ENCODE results near the gene RXRB.

Gene RXRB

GRCh38 chr6:33176906-33177305 lies 23.6 kb downstream of the RXRB start:
- no peak for DNase-seq (ENCODE audit: low read depth)

DNA sequence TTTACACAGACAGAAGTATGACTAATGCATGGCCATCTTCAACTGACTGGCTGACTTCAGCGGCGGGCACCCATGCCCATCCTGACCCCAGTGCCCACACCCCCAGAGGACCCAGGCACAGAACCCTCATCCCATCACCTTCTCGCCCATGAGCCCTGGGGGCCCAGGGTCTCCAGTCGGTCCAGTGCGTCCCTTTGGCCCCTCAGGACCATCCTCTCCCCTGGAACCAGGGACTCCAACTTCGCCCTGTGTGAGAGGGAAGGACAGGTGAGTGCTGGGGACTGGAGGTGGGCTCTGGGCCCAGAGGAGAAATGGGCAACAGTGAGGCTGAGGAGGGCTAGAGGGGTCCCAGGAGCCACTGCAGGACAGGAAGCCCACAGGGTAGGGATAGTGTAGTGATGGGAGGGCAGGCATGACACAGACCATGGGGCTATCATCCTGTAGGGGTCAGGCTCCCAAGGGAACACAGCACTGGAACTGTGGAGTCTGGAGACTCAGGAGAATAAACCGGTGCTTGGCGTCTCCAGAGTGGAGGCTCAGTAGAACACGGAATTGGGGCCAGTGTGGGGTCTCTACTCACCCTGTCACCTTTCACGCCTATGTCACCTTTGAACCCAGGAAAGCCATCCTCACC lies 24.9 kb downstream of the RXRB start:
- no peak for DNase-seq (ENCODE audit: low read depth)

DNA sequence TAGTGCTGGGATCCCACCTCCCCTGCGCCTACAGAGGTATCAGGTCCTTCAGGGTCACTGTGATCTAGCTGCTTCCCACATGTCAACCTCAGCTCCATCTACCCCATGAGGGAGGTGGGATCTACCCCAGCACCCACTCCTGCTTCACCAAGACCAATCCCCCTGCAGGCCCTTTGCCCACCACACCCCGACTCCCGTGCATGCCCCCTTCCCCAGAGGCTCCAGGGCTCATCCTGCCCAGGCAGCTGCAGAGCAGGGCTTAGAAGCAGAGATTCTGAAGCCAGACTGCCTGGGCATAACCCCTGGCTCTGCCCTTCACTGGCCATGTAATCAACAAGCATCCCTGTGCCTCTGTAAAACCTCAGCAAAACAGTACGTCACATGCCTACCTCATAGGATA lies 25.7 kb downstream of the RXRB start:
- no peak for DNase-seq (ENCODE audit: low read depth)

DNA sequence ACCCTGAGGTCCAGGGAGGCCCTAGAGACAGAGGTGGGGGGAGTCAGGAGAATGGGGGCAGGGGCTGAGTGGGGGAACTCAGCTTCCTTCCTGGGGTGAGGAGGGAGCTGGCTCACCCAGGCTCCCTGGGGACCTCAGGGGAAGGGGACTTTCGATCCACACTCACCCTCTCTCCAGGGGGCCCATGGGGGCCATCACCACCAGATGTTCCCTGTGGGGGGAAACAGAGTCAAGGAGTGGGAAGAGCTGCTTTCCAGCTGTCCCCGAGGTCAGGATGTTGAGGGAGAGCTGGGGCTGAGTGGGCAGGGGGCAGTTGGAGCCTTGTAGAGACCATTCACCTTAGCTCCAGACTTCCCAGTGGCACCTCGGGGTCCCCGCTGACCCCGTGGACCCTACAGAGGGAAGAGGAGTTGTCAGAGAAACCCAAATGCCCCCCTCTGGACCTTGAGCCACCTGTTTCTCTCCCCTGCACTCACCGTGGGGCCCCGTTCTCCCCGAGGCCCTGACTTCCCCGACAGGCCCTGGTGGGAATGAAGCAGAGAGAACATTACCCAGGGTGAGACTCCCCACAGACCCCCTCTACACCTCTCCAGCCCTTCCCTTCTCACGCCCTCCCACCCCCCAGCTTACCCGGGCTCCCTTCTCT lies 26.8 kb downstream of the RXRB start:
- DNase-seq (ENCODE audit: low read depth), result no peak

GRCh38 chr6:33172688-33173534 lies 27.6 kb downstream of the RXRB start:
- DNase-seq (ENCODE audit: low read depth), result no peak

DNA sequence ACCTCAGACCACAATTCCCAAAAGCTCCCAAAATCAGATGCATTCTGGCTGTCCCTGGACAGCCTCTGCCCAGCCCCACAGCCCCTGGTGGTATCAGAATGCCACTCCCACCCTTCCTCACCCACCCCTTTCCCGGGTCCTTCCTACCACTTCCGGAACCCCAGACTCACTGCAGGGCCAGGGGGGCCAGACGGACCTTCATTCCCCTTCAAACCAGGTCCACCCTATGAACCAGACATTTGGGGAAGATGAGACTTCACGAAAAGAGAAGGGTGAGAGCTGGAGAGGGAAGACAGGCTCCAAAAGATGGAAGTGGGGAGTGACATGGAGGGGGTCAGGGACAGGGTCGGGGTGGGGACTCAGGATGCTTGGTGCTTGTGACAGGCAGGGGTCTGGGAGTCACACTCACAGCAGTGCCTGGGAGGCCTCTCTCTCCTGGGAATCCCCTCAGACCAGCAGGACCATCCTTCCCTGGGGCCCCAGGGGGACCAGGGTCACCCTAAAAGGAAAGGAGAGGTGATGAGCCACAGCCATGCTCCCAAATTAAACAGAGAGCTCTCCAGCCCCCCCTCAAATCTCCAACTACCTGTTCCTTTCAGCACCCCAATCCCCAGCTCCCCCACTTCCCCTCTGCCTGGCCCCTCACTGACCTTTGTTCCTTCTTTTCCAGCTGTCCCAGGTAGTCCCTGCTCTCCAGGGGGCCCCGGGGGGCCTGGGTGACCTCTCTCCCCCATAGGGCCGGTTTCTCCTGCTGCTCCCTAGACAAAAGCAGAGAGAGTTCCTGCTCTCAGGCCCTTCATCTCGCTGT lies 28.4 kb downstream of the RXRB start:
- no peak for DNase-seq (ENCODE audit: low read depth)

DNA sequence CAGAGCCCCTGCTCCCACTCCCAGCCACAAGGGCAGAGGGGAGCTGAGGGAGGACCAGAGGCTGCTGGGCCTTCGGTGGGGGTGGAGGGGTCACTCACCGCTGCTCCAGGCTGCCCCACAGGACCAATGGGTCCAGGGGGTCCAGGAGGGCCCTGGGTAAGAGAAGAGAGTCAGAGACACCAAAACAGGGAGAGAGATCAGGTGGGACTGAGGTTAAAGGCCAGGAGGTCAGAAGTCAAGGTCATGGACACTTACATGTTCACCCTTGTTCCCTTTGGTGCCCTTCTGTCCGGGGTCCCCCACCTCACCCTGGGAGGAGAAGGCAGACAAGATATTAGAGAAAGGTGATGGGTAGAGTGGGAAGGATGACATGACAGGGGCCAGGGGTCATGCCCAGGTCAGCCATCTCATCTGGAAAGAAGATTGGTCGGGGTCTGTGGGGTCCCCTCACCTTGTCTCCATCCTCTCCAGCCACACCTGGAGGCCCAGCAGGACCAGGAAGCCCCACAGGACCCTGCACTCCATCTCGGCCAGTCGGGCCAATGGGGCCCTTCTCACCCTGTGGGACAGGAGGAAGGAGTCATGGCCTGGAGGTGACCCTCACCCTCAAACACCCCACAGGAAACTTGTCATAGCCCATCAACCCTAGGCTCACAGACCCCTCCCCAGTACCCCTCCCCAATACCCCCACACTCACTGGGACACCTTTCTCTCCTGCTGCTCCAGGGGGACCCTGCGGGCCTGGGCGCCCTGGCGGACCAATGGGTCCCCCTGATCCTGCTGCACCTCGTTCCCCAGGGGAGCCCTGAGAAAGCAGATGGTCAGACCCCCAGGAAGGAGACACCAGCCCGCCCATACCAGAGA lies 29.2 kb downstream of the RXRB start:
- no peak for DNase-seq (ENCODE audit: low read depth)

- DNase-seq (ENCODE audit: low read depth), result no peak
These were observed 30.1 kb downstream of the RXRB start for GRCh38 chr6:33170176-33171015.

DNA sequence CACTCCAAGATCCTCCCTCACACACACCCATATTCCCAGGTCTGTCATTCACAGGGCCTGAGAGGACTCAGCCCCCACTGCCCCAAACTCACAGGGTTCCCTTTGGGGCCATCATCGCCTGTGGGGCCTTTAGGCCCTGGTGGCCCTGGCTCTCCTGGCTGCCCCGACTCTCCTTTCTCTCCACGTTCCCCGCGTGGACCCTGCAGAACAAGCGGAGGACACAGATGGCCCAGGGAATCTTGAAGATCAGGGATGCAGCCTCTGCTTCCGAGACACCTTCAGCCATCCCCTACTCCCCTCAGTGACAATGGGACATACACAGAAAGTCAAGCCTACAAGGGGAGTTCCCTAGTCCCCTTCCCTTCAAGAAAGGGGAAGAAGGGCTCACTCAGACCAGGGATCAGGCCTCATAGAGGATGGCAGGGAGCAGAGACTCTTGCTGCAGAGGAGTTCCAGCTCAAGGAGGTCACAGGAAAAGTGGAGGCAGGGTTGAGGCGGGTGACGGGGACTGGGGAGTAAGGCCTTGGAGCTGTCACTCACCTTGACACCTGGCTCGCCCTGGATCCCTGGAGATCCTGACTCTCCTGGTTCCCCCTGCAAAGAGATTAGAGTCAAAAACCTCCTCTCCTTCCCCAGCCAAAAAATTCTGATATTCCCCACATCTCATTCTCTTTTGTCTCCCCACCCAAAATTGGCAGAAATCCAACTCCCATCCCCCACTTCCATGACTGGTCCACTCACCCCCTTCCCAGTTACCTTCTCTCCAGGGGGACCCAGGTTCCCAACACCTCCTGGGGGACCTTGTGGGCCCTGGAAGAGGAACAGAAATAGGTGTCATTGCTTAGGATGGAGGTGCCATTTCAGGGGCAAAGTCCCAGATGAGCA lies 30.9 kb downstream of the RXRB start:
- DNase-seq (ENCODE audit: low read depth), result no peak

GRCh38 chr6:33168639-33169038 lies 31.8 kb downstream of the RXRB start:
- DNase-seq (ENCODE audit: low read depth), result no peak

GRCh38 chr6:33168284-33168601 lies 32.2 kb downstream of the RXRB start:
- no peak for DNase-seq (ENCODE audit: low read depth)

- DNase-seq (ENCODE audit: low read depth), result no peak
These were observed 32.8 kb downstream of the RXRB start for GRCh38 chr6:33167374-33168283.

DNA sequence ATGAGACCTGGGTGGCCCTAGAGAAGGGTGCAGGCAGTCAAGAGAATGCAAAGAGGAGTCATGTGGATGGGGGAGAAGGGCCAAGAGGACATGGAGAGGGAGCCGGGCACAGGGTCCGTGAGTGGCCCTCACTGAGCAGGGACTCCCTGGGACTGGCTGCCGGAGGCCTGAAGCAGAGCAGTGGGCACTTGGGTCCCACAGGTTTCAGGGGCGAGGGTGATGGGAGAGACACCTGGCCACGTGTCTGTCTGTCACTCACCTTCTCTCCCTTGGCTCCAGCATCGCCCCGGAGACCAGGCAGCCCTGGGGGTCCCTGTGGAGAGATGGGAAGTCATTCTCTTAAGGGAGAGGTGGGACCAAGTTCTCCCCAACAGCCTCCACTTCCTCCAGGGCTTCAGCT lies 33.7 kb downstream of the RXRB start:
- no peak for DNase-seq (ENCODE audit: low read depth)

GRCh38 chr6:33166363-33166762 lies 34.1 kb downstream of the RXRB start:
- DNase-seq (ENCODE audit: low read depth), result no peak

DNA sequence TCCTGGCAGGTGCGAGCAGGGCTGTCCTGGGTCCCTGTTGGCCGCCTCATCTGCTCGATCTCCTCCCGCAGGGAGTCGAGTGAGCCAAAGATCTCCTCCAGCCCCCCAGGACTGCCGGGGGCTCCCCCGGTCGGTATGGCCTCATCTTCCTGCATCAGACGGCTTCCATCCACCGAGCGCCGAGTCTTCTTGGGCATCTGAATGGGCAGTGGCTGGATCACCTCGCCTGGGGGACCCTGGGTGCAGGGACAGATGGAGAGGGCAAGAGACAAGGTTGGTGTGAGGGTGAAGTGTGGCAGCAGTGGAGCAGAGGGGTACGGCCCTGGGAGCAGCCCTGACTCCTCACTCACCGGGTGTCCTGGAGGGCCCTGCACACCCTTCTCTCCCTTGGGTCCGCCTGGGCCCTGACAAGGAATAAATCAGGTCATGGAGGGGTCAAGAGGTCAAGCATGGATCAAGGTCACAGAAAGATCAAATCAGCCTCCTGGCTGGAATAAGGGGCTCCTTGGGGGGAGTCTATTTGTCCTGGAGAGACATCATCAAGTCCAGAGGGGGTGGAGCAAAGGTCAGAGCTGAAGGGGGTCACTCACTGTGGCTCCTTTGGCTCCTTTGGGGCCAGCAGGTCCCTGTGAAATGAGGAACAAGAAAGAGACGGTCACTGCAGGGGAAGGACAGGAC lies 34.7 kb downstream of the RXRB start:
- no peak for DNase-seq (ENCODE audit: low read depth)

- DNase-seq (ENCODE audit: low read depth), result no peak
These were observed 35.6 kb downstream of the RXRB start for GRCh38 chr6:33164665-33165373.

GRCh38 chr6:33164176-33164575 lies 36.3 kb downstream of the RXRB start:
- DNase-seq (ENCODE audit: low read depth), result no peak

All from GM04503 (cell line).